ENCODE measurements around the gene RASGRF2.

- TF ChIP-seq TARDBP (IDR thresholded peaks at IDR 0.05) = no peak
- TF ChIP-seq FOXA1 (IDR thresholded peaks at IDR 0.05) = no peak
- TF ChIP-seq CTBP1 (IDR thresholded peaks at IDR 0.05; ENCODE audit: borderline replicate concordance) = no peak
- no peak for TF ChIP-seq SP1 (IDR thresholded peaks at IDR 0.05)
- TF ChIP-seq FOXM1 (IDR thresholded peaks at IDR 0.05; ENCODE audit: borderline replicate concordance) = no peak
- TF ChIP-seq, protein P1, sequence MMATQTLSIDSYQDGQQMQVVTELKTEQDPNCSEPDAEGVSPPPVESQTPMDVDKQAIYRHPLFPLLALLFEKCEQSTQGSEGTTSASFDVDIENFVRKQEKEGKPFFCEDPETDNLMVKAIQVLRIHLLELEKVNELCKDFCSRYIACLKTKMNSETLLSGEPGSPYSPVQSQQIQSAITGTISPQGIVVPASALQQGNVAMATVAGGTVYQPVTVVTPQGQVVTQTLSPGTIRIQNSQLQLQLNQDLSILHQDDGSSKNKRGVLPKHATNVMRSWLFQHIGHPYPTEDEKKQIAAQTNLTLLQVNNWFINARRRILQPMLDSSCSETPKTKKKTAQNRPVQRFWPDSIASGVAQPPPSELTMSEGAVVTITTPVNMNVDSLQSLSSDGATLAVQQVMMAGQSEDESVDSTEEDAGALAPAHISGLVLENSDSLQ (IDR thresholded peaks at IDR 0.05) = no peak
- no peak for TF ChIP-seq LEF1 (IDR thresholded peaks at IDR 0.05; ENCODE audit: borderline replicate concordance)
- TF ChIP-seq L3MBTL2 (conservative IDR thresholded peaks at IDR 0.05) = no peak
- TF ChIP-seq FOXK2 (IDR thresholded peaks at IDR 0.05) = no peak
These were observed 25.4 kb upstream of the RASGRF2 start for GRCh38 chr5:80934751-80935150.

All from HEK293T (cell line).